GM18858 (cell line): ENCODE measurements around the gene CASZ1.

Experiments used
- ATAC-seq: cut with Tn5 transposase; IDR thresholded peaks from one replicate; pipeline ENCODE4 v1.9.1; 2021; ENCODE audit not compliant: unreplicated experiment

CASZ1 gene

GRCh38 chr1:10613340-10613739 is 183.1 kb downstream of the CASZ1 start:
- no peak for ATAC-seq

GRCh38 chr1:10612436-10613160 is 183.8 kb downstream of the CASZ1 start:
- no peak for ATAC-seq

- ATAC-seq: no peak
Observed at GRCh38 chr1:10610901-10611600, 185.4 kb downstream of the CASZ1 start.

- ATAC-seq: no peak
Observed at GRCh38 chr1:10608690-10609089, 187.8 kb downstream of the CASZ1 start.

- no peak for ATAC-seq
Observed at GRCh38 chr1:10607228-10607627, 189.2 kb downstream of the CASZ1 start.

- ATAC-seq: no peak
Observed at GRCh38 chr1:10606064-10606463, 190.4 kb downstream of the CASZ1 start.

DNA sequence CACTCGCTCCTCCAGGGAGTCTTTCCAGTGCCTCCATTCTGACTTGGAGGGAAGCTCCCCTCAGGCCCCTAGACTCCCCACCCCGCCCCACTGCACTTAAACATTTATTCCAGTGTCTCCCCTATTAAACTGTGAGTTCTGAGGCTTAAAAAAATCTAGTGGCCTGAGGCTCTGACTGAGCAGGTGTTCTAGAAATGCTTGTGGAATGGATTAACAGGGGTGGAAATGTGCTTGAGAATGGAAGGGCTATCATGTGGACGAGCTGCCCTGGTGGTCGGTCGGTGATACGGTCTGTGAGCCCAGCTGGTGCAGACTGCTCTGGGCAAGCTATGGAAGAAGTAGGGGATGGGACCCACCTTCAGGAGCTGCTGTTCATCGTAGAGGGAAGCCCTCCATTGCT is 191.5 kb downstream of the CASZ1 start:
- ATAC-seq: no peak

DNA sequence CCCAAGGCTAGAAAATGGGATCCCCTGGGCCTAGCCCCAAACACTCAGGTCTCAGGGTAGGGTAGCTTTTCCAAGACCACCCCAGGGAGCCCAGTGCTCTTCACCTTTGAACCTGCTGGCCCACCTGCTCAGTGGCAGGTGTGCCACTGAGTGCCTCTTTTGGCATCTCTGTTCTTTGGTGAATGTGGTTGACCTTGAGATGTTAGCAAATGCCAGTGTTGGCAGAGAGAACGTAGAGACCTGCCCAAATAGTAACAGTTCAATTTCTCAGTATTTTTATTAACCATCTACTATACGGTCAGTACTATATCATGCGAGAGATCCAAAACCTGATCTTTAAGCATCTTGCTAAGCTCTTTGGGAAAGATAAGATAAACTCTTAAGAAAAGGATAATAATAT is 193.5 kb downstream of the CASZ1 start:
- no peak for ATAC-seq

GRCh38 chr1:10601342-10602070 is 194.9 kb downstream of the CASZ1 start:
- ATAC-seq: no peak

- ATAC-seq: no peak
Observed at GRCh38 chr1:10599194-10599861, 197.1 kb downstream of the CASZ1 start.

DNA sequence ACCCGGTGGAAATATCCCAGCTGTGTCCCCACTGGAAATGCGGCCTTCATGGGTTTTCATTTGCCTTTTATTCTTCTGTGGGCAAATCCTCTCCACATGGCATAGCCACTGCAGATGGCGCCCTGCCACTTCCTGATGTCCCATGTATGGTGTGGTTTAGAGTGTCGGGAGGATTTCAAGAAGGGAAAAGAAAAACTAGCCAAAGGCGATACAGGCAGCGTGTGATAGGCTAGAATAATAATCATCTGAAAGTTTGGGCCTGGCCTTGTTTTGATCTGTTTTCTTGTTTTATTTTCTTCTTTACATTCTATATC is 198.1 kb downstream of the CASZ1 start:
- ATAC-seq: no peak

DNA sequence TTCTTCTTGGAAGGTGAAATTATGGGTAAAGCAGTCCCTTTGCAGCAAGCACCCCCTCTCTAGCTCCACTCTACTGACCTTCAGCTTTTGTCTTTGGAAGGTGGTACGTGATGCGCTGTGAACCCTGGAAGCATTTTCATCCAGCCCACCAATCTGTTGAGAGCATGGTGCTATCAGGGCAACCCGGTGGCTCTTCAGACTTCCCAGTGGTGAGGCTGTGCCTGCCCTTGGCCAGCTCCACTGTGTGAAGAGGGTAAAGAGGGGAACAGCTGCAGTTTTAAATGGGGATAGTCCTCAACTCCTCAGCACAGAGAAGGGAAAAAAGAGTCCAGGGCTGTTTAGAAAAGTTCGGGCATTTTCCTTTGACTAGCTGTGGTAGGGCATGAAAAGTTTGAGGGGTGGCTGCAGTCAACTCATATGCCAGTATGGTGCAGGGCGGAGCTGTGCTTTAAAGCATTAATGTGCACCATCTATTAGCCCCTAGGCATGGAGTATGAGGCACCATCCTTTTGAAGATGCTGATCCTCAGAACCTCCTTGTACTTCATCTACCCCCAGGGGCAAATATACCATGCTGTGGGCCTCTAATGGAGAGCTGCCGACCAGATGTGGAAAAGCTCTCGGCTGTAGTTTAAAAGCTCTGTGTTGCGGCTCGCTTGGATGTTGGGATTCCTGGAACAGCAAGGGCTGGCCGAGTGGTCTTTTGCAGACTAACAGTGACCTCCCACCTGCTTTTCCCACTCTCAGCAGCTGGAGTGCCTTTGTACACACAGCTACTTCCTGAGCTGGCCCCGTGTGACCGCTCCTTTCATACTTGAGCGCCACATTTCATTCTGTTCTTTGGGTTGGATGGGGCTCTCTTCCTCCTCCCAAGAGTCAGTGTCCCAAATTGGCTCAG is 198.7 kb downstream of the CASZ1 start:
- ATAC-seq: no peak

DNA sequence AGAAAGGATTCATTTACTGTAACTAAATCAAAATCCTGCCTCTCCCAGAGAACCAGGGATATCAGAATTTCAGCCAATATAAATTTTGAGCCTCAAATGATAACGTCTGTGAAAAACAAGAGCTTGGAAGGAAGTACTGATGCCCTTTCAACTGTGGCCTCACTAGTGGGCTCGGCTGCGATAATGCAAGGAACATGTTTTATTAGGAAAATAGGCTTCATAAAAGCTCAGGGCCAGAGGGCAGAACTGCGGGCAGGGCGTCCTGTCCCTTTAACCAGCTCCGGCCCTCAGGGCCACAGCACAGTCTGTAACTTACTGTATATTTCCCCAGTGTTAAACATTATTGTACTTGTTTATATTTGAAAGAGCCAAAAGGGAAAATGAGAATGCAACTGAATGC is 199.7 kb downstream of the CASZ1 start:
- no peak for ATAC-seq

DNA sequence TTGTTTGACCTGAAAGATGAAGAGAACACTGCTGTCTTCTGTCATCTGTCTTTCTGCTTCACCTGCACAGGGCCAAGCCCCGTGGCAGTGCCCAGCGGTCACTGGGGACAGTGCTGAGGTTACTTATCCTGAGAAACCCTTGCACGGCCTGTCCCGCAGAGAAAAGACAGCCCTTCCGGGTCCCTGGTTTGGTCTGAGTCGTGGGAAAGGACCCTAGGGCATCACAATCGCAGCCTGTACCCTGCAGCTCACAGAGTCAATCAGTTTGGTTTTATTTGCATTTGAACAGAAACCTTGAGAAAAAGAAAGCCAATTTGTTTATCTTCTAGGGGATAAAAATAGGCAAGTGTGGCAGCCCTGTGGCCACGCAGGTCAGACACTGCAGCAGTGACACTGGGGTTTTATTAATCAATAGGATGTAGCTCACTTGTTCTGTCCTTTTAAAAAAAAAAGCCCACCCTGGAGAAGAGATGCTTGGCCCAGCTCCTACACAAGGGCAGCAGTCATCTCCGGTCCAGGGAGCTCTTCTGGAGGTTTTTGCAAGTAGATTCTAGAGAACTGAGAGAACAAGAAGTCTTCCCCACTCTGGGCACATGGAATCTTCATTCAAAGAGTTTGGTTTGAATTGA is 201.7 kb downstream of the CASZ1 start:
- no peak for ATAC-seq

GRCh38 chr1:10593750-10594149 is 202.7 kb downstream of the CASZ1 start:
- no peak for ATAC-seq

DNA sequence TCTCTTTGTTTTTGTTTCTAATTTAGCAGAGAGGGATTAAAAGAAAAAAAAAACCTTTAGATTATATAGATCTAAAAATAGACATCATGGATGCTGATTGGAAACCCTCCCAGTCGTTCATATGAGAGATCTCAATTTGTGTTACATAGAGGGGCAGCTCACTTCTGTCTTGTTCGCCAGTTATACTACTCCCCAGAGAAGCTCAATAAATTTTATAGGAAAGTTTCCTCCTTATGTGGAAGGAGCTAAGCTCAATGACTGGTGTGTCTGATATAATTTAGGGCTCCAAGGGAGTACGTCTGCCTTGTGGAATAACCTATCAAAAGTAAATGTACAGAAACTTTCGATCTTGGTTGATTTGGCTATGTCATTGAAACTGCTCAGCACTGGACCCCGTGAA is 204.1 kb downstream of the CASZ1 start:
- ATAC-seq: no peak

DNA sequence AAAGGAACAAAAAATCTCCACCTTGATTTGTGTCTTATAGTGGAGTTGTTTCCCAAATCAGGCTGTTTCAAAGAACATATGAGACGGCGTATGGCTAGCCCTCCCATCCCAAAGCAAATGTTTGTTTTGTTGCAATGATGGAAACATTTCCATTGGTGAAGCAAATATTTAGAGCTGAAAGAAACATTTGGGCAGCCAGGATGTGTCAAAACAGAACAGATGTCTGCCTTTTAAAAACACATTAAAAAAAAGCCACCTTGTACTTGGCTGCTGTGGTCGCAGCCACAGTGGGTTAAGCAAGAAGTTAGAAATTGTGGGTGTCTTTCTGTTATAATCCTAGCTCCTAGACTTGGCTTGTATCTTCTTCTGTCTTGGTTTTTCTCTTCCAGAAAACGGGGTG is 205.4 kb downstream of the CASZ1 start:
- ATAC-seq: no peak

GRCh38 chr1:10589074-10589473 is 207.4 kb downstream of the CASZ1 start:
- no peak for ATAC-seq

DNA sequence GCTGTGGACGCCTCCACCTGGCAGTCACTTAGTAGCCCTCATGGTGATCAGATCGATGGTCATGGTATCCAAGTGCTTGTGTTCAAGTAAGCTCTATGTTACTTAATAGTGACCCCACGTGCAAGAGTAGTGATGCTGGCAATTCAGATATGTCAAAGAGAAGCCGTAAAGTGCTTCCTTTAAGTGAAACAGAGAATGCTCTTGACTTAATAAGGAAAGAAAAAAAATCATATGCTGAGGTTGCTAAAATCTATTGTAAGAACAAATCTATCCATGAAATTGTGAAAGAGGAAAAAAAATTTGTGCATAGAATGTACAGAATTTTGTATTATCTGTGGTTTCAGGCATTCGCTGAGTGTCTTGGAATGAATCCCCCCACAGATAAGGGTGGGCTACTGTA is 207.8 kb downstream of the CASZ1 start:
- ATAC-seq: no peak
